H9 (cell line): ENCODE data around the gene ADAMTS17. TPM values are rescaled to one million over a fixed set of nuclear protein-coding genes. Genes with fewer than 3 reads are reported as not detected.
A peak's percentile ranks its signal among the peaks of the same experiment; 100 is the strongest.

ENCODE experiments used
- DNase-seq: peaks from one replicate; pipeline ENCODE4 v3.0.0-alpha.2; 2017
- H2AFZ ChIP-seq: one replicate; pipeline ENCODE4 v1.6.1; 2013; ENCODE audit warnings: mild to moderate bottlenecking, low read length, control low read depth, moderate library complexity
- H2AK5ac ChIP-seq: 2 replicates; pipeline ENCODE4 v1.6.1; 2013; ENCODE audit warnings: low read length, control low read depth, mixed read lengths; ENCODE audit not compliant: insufficient read length
- H2BK120ac ChIP-seq: one replicate; pipeline ENCODE4 v1.6.1; 2013; ENCODE audit warnings: low read depth, mild to moderate bottlenecking, low read length, control low read depth, inconsistent platforms; ENCODE audit not compliant: poor library complexity, severe bottlenecking
- H2BK12ac ChIP-seq: 2 replicates; pipeline ENCODE4 v1.6.1; 2013; ENCODE audit warnings: low read length, control low read depth, mixed read lengths, low read depth; ENCODE audit not compliant: insufficient read length
- H2BK15ac ChIP-seq: 2 replicates; pipeline ENCODE4 v1.6.1; 2013; ENCODE audit warnings: low read depth, low read length, control low read depth
- H2BK20ac ChIP-seq: one replicate; pipeline ENCODE4 v1.6.1; 2013; ENCODE audit warnings: low read depth, mild to moderate bottlenecking, low read length, control low read depth, inconsistent platforms; ENCODE audit not compliant: poor library complexity, severe bottlenecking
- H2BK5ac ChIP-seq: 2 replicates; pipeline ENCODE4 v1.6.1; 2013; ENCODE audit warnings: low read length, control low read depth, mixed read lengths; ENCODE audit not compliant: insufficient read length
- H3K14ac ChIP-seq: 2 replicates; pipeline ENCODE4 v1.6.1; 2013; ENCODE audit warnings: low read length, control low read depth; ENCODE audit not compliant: insufficient read depth
- H3K18ac ChIP-seq: 2 replicates; pipeline ENCODE4 v1.6.1; 2013; ENCODE audit warnings: low read depth, mild to moderate bottlenecking, mixed read lengths, low read length, control low read depth; ENCODE audit not compliant: insufficient read length
- H3K23ac ChIP-seq: 2 replicates; pipeline ENCODE4 v1.6.1; 2013; ENCODE audit warnings: low read length, control low read depth, mixed read lengths, low read depth; ENCODE audit not compliant: insufficient read length
- H3K23me2 ChIP-seq: 2 replicates; pipeline ENCODE4 v1.6.1; 2013; ENCODE audit warnings: low read depth, mild to moderate bottlenecking, mixed read lengths, low read length, control low read depth; ENCODE audit not compliant: insufficient read length, poor library complexity, severe bottlenecking
- H3K27ac ChIP-seq: 2 replicates; pipeline ENCODE4 v1.5.1; 2013; ENCODE audit warnings: low read length, control low read depth, mixed read lengths, low read depth; ENCODE audit not compliant: insufficient read length
- H3K27me3 ChIP-seq: 2 replicates; pipeline ENCODE4 v1.6.1; 2013; ENCODE audit warnings: low read length, control low read depth, inconsistent platforms; ENCODE audit not compliant: insufficient read depth
- H3K4ac ChIP-seq: 2 replicates; pipeline ENCODE4 v1.6.1; 2013; ENCODE audit warnings: low read depth, mild to moderate bottlenecking, control low read depth, inconsistent platforms, low read length, moderate library complexity
- H3K4me1 ChIP-seq: 2 replicates; pipeline ENCODE4 v1.6.1; 2013; ENCODE audit warnings: low read length, control low read depth, inconsistent platforms; ENCODE audit not compliant: insufficient read depth
- H3K4me2 ChIP-seq: 2 replicates; pipeline ENCODE4 v1.6.1; 2013; ENCODE audit warnings: low read length, control low read depth, mixed read lengths; ENCODE audit not compliant: insufficient read length, insufficient read depth
- H3K56ac ChIP-seq: 2 replicates; pipeline ENCODE4 v1.6.1; 2013; ENCODE audit warnings: low read depth, mild to moderate bottlenecking, mixed read lengths, low read length, control low read depth; ENCODE audit not compliant: insufficient read length
- H3K79me1 ChIP-seq: 2 replicates; pipeline ENCODE4 v1.6.1; 2013; ENCODE audit warnings: low read depth, mild to moderate bottlenecking, moderate library complexity, low read length, control low read depth, inconsistent platforms; ENCODE audit not compliant: insufficient read depth, poor library complexity, severe bottlenecking
- H3K79me2 ChIP-seq: 2 replicates; pipeline ENCODE4 v1.6.1; 2013; ENCODE audit warnings: low read length, control low read depth, inconsistent platforms; ENCODE audit not compliant: insufficient read depth
- H3K9ac ChIP-seq: 2 replicates; pipeline ENCODE4 v1.6.1; 2013; ENCODE audit warnings: low read length, control low read depth, mixed read lengths; ENCODE audit not compliant: insufficient read length; ENCODE audit errors: extremely low read depth
- H3K9me3 ChIP-seq: one replicate; pipeline ENCODE4 v1.6.1; 2013; ENCODE audit warnings: low read depth, low read length, inconsistent platforms; ENCODE audit not compliant: control insufficient read depth
- H3T11ph ChIP-seq: one replicate; pipeline ENCODE4 v1.6.1; 2013; ENCODE audit warnings: mild to moderate bottlenecking, low read length, control low read depth, inconsistent platforms
- H4K20me1 ChIP-seq: one replicate; pipeline ENCODE4 v1.6.1; 2013; ENCODE audit not compliant: control insufficient read depth, insufficient read length, insufficient read depth
- H4K5ac ChIP-seq: 2 replicates; pipeline ENCODE4 v1.6.1; 2013; ENCODE audit warnings: low read depth, mild to moderate bottlenecking, mixed read lengths, low read length, control low read depth; ENCODE audit not compliant: insufficient read length
- H4K8ac ChIP-seq: replicated peaks from 2 replicates; pipeline ENCODE4 v1.6.1; 2013; ENCODE audit warnings: low read length, control low read depth, mixed read lengths, low read depth; ENCODE audit not compliant: insufficient read length
- H4K91ac ChIP-seq: 2 replicates; pipeline ENCODE4 v1.6.1; 2013; ENCODE audit warnings: low read depth, mild to moderate bottlenecking, moderate library complexity, mixed read lengths, low read length, control low read depth; ENCODE audit not compliant: insufficient read length
- H3K27ac Mint-ChIP-seq, 3 experiments: 2 replicates in 2 of 3; 3 replicates in 1 of 3; pipeline ENCODE4 v1.8.0; 2020 to 2021; ENCODE audit warnings: mixed read lengths in 3 of 3, mild to moderate bottlenecking in 1 of 3, moderate library complexity in 1 of 3
- H3K27me3 Mint-ChIP-seq: 2 replicates; pipeline ENCODE4 v1.8.0; 2021; ENCODE audit warnings: low read depth, mild to moderate bottlenecking, moderate library complexity, mixed read lengths
- H3K36me3 Mint-ChIP-seq, 3 experiments: 2 replicates in 2 of 3; 3 replicates in 1 of 3; pipeline ENCODE4 v1.8.0; 2020 to 2021; ENCODE audit warnings: low read depth in 3 of 3, mixed read lengths in 3 of 3; ENCODE audit not compliant: insufficient read depth in 1 of 3
- H3K4me1 Mint-ChIP-seq, 2 experiments: 2 replicates each; pipeline ENCODE4 v1.8.0; 2020; ENCODE audit warnings: mixed read lengths in 2 of 2
- H3K4me3 Mint-ChIP-seq, 2 experiments: 2 replicates in 1 of 2; 3 replicates in 1 of 2; pipeline ENCODE4 v1.8.0; 2020 to 2021; ENCODE audit warnings: mild to moderate bottlenecking in 2 of 2, mixed read lengths in 2 of 2, moderate library complexity in 1 of 2
- H3K9me3 Mint-ChIP-seq, 2 experiments: 2 replicates in 1 of 2; 3 replicates in 1 of 2; pipeline ENCODE4 v1.8.0; 2020; ENCODE audit warnings: mild to moderate bottlenecking in 2 of 2, mixed read lengths in 2 of 2, moderate library complexity in 1 of 2
- WGBS: extraction: QIAGEN DNeasy Blood & Tissue Kit; methylation state at CpG from one replicate; pipeline ENCODE4 v1.1.7; 2013; ENCODE audit warnings: missing lambda C conversion rate, low lambda C conversion rate, mixed read lengths; ENCODE audit not compliant: insufficient read length; ENCODE audit errors: extremely low coverage; 5-methylcytosine and 5-hydroxymethylcytosine counted together
- total RNA-seq: library from RNA; stranded (reverse); gene quantifications from 2 replicates; pipeline ENCODE4 v1.2.1, GENCODE V29; 2021
- TF ChIP-seq, protein P1 (sequence below): fragments of 200-600 bp; sonication (generic); conservative IDR thresholded peaks from 3 replicates; pipeline ENCODE4 v1.8.0; 2021; ENCODE audit warnings: antibody characterized with exemption, mild to moderate bottlenecking

Gene ADAMTS17
- total RNA-seq, 1 experiment from 2014 or later = 2.9 TPM

DNA sequence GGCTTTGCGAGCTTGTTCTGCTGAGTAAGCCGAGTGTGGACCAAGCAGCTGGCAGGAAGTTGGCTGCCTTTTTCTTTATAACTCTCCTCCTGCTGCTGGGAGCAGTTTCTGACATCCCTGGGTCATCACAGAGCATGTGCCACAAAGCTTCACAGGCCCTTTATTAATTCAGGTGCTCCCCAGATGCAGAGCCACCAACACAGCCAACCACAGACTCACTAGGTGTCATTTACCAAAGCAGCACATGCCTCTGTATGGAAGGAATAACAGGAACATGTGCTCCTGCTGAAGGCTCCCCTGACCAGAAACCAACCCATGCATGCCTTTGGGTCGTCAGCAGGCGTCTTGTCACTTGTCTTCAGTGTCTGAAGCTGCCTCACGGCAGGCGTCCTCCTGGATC is 152.5 kb downstream of the ADAMTS17 start:
- no peak overlapping the region for H3K4me2 ChIP-seq
- peaks cover 10% of the 10 kb centered on the region; the same call in 1 of the 2 replicates for H3K27me3 Mint-ChIP-seq
- no peak overlapping the region for H2BK120ac ChIP-seq
- H4K8ac ChIP-seq = no peak overlapping the region
- no peak overlapping the region for H3K14ac ChIP-seq
- no peaks in the 10 kb centered on the region for H3K27me3 ChIP-seq
- no peak overlapping the region for H3K18ac ChIP-seq
- no peaks in the 10 kb centered on the region for H3K9me3 ChIP-seq
- H3K27ac Mint-ChIP-seq = peak overlapping the region in 1 of 3 experiments; percentile 49; a peak in 1 of 7 replicates
- no peak overlapping the region for H3K9ac ChIP-seq
- DNase-seq = no peak
- H2AFZ ChIP-seq = no peak overlapping the region
- H3K4me1 ChIP-seq = peaks cover 6% of the 10 kb centered on the region; the same call in 1 of the 2 replicates
- WGBS = no CpG with 5 or more reads among the region's 6 CpGs
- no peak overlapping the region for H4K5ac ChIP-seq
- no peak overlapping the region for H3K23ac ChIP-seq
- no peaks in the 10 kb centered on the region; a peak in 2 of 7 replicates for H3K36me3 Mint-ChIP-seq
- no peaks in the 10 kb centered on the region for H3K23me2 ChIP-seq
- H3K9me3 Mint-ChIP-seq = peaks cover 0 to 2% of the 10 kb centered on the region in 2 experiments; a peak in 1 of 5 replicates
- no peaks in the 10 kb centered on the region for H3K79me2 ChIP-seq
- no peak overlapping the region for H2AK5ac ChIP-seq
- no peaks in the 10 kb centered on the region for H4K20me1 ChIP-seq
- no peak overlapping the region for H2BK15ac ChIP-seq
- no peak overlapping the region for H3K4me3 Mint-ChIP-seq
- H3K4ac ChIP-seq = no peak overlapping the region
- TF ChIP-seq, protein P1, sequence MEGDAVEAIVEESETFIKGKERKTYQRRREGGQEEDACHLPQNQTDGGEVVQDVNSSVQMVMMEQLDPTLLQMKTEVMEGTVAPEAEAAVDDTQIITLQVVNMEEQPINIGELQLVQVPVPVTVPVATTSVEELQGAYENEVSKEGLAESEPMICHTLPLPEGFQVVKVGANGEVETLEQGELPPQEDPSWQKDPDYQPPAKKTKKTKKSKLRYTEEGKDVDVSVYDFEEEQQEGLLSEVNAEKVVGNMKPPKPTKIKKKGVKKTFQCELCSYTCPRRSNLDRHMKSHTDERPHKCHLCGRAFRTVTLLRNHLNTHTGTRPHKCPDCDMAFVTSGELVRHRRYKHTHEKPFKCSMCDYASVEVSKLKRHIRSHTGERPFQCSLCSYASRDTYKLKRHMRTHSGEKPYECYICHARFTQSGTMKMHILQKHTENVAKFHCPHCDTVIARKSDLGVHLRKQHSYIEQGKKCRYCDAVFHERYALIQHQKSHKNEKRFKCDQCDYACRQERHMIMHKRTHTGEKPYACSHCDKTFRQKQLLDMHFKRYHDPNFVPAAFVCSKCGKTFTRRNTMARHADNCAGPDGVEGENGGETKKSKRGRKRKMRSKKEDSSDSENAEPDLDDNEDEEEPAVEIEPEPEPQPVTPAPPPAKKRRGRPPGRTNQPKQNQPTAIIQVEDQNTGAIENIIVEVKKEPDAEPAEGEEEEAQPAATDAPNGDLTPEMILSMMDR = no peak
- no peaks in the 10 kb centered on the region for H3K79me1 ChIP-seq
- no peak overlapping the region for H2BK20ac ChIP-seq
- no peak overlapping the region for H3K56ac ChIP-seq
- no peak overlapping the region for H3T11ph ChIP-seq
- H3K4me1 Mint-ChIP-seq = peaks cover 23 to 29% of the 10 kb centered on the region in 2 experiments
- no peak overlapping the region for H2BK12ac ChIP-seq
- H4K91ac ChIP-seq = no peak overlapping the region
- no peak overlapping the region for H3K27ac ChIP-seq
- no peak overlapping the region for H2BK5ac ChIP-seq
